ENCODE data around the gene CSTF1. TPM values are rescaled to one million over a fixed set of nuclear protein-coding genes. Genes with fewer than 3 reads are reported as not detected.
A peak's percentile ranks its signal among the peaks of the same experiment; 100 is the strongest.

The CSTF1 gene
- total RNA-seq (10 to 100 TPM; 41.8 to 53.3 TPM), polyA plus RNA-seq (ENCODE audit: insufficient read depth, low read depth, low replicate concordance) (80.6 TPM)
- long read RNA-seq, donor 1, full-length matches to known transcripts: 10 of 33 reads
- long read RNA-seq, donor 1, partial matches to known transcripts: 23 of 33 reads
- long read RNA-seq, donor 1, other reads (novel, unspliced or antisense): 0 of 33 reads
- long read RNA-seq, donor 2, full-length matches to known transcripts: 6 of 17 reads
- long read RNA-seq, donor 2, partial matches to known transcripts: 11 of 17 reads
- long read RNA-seq, donor 2, other reads (novel, unspliced or antisense): 0 of 17 reads

DNA sequence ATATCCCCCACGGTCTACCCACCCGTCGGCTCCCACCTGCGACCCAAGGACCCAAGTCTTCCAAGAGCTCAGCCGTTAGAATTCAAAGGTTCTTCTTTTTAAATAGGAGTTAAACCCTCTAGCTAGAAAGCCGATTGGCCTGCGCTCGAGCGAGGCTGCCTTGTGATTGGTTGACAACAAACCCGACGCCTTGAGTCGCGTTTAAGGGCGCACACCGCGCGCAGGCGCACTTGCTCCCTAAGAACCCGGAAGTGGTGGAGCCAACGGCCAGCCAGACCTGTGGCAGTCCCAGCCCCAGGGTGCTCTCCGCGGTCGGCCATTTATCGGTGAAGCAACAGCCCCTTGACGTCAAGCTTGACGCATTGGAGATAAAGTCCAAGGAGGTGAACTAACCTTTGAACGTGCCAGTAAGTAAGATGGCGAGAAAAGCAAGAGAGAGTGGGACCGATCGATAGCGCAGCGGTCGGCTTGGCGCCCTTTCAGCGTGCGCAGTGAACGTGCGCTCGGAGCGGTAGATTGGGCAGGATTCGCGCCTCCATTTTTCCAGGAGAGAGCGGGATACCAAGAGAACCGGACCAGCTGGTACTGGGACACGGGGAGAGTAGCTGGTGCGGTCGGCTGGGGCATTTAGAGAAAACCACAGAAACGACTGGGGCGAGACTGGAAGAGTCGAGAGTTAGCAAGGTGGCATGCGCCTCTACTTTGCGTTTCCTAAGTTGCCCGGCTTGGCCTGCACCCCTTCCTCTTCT, at the start of gene CSTF1, which contains the start of gene AURKA:
Gene CSTF1, plus strand, starts transcription at position 514 of the 749 bp plus-strand sequence. CDS start 2,908 bp downstream, outside the sequence.
Gene AURKA, minus strand, starts transcription at position 84 of the 749 bp plus-strand sequence. CDS start 4,018 bp downstream, outside the sequence.
- H3K9me3 ChIP-seq: no peaks in the 10 kb centered on the region

DNA sequence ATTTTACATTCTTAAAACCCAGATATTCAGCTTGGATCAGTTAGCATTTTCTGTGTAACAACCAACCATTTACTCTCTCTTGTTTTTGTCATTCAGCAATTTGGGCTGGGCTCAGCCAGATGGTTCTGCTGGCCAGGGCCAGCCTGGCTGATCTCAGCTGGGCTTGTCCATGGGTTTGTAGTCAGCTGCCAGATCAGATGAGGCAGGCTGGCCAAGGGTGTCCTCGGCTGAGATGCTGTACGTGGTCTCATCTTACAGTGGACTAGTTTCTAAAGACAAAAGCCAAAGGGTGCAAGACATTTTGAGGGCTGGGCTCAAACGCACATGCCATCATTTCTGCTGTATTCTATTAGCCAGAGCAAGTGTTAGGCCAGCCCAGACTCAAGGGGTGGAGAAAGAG, 49.7 kb upstream of the CSTF1 start:
- H3K9me3 ChIP-seq: no peaks in the 10 kb centered on the region
- H3K27me3 ChIP-seq: no peaks in the 10 kb centered on the region
- 81 to 84% methylated on average over 3 of the region's 3 CpGs for WGBS, 2 donors
- no peak for DNase-seq
- H3K36me3 ChIP-seq (ENCODE audit: low read depth, missing control alignments): no peaks in the 10 kb centered on the region
- no peak for TF ChIP-seq POLR2A (IDR thresholded peaks at IDR 0.05)
- TF ChIP-seq, protein P1, sequence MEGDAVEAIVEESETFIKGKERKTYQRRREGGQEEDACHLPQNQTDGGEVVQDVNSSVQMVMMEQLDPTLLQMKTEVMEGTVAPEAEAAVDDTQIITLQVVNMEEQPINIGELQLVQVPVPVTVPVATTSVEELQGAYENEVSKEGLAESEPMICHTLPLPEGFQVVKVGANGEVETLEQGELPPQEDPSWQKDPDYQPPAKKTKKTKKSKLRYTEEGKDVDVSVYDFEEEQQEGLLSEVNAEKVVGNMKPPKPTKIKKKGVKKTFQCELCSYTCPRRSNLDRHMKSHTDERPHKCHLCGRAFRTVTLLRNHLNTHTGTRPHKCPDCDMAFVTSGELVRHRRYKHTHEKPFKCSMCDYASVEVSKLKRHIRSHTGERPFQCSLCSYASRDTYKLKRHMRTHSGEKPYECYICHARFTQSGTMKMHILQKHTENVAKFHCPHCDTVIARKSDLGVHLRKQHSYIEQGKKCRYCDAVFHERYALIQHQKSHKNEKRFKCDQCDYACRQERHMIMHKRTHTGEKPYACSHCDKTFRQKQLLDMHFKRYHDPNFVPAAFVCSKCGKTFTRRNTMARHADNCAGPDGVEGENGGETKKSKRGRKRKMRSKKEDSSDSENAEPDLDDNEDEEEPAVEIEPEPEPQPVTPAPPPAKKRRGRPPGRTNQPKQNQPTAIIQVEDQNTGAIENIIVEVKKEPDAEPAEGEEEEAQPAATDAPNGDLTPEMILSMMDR (IDR thresholded peaks at IDR 0.05): no peak
- intact Hi-C loops (cut with DNase I; ENCODE audit: low total_unique reads): no loop called here
- H3K4me1 ChIP-seq: no peaks in the 10 kb centered on the region
- H3K27ac ChIP-seq: no peak overlapping the region
- H3K4me3 ChIP-seq: no peak overlapping the region

More for the DNA sequence above, at the start of gene CSTF1, which contains the start of gene AURKA:
- intact Hi-C loops (cut with DNase I; ENCODE audit: low total_unique reads): no loop called here
- Histone ChIP-seq H3K27me3 (no peaks in the 10 kb centered on the region), H3K36me3 (ENCODE audit: low read depth, missing control alignments) (no peaks in the 10 kb centered on the region), H3K4me3 (peak within 1 kb of the TSS; percentile 70 to 81), H3K4me1 (peaks cover 19% of the 10 kb centered on the region), H3K27ac (peak within 1 kb of the TSS; percentile 69 to 86)
- DNase-seq: peak; percentile 100
- TF ChIP-seq POLR2A (IDR thresholded peaks at IDR 0.05): peak; percentile 28
- TF ChIP-seq, protein P1 (IDR thresholded peaks at IDR 0.05): no peak
- WGBS, 2 donors: 1% methylated on average over 41 to 53 of the region's 53 CpGs

DNA sequence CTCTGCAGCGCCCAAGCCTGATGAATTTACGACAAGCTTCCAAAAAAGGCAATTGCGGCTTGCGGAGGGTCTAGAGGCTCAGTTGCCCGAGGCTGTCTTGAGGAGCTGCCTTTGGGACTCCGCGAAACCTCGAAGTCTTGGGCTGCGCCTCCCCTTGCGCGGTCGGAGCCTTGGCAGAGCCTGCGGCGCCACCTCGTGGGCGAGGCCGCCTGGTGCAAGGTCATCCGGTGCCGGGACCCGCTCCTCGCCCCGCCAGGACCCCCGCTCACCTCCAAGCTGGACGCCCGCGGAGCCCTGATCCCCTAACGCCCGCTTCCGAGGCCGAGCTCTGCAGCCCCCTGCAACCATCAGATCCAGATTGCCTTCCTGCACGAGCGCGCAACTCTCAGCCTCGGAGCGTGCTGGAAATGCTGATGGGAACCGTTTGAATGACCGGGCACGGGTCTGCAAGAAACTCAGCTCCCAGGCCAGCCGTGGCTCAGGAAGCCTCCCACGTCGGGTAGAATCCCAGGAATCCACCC, 48.5 kb upstream of the CSTF1 start:
- no peaks in the 10 kb centered on the region for H3K9me3 ChIP-seq
- intact Hi-C loops (cut with DNase I; ENCODE audit: low total_unique reads): no loop called here
- H3K27me3 ChIP-seq: no peaks in the 10 kb centered on the region
- no peak for TF ChIP-seq POLR2A (IDR thresholded peaks at IDR 0.05)
- TF ChIP-seq, protein P1 (IDR thresholded peaks at IDR 0.05): peak; percentile 44 to 71 (median 69)
- no peaks in the 10 kb centered on the region for H3K36me3 ChIP-seq (ENCODE audit: low read depth, missing control alignments)
- peak overlapping the region; percentile 7 to 12 for H3K4me3 ChIP-seq
- H3K27ac ChIP-seq: no peak overlapping the region
- DNase-seq: peak; percentile 77
- WGBS, 2 donors: 1 to 3% methylated on average over 19 to 41 of the region's 41 CpGs
- H3K4me1 ChIP-seq: no peaks in the 10 kb centered on the region

GRCh38 chr20:56345911-56346310, 46.5 kb upstream of the CSTF1 start:
- intact Hi-C loops (cut with DNase I; ENCODE audit: low total_unique reads): no loop called here
- Histone ChIP-seq H3K36me3 (ENCODE audit: low read depth, missing control alignments) (no peaks in the 10 kb centered on the region), H3K27ac (no peak overlapping the region), H3K9me3 (no peaks in the 10 kb centered on the region), H3K4me1 (no peaks in the 10 kb centered on the region), H3K27me3 (no peaks in the 10 kb centered on the region), H3K4me3 (no peak overlapping the region)
- no peak for TF ChIP-seq POLR2A (IDR thresholded peaks at IDR 0.05)
- TF ChIP-seq, protein P1 (IDR thresholded peaks at IDR 0.05): no peak
- 93% methylated on average over 8 of the region's 8 CpGs for WGBS, 2 donors
- DNase-seq: no peak

Measured in testis (tissue), 5 donors.